K562 treated with DMSO at 1 percent for 12 hours (cell line): ENCODE measurements around the gene KIAA1614. TPM values are rescaled to one million over a fixed set of nuclear protein-coding genes. Genes with fewer than 3 reads are reported as not detected.

Experiments used
- total RNA-seq: library from RNA; unstranded; fragments of 300-600 nt; gene quantifications from 2 replicates; pipeline ENCODE4 v1.2.3, GENCODE V29; 2022; ENCODE audit not compliant: insufficient read depth

KIAA1614 gene, protein sequence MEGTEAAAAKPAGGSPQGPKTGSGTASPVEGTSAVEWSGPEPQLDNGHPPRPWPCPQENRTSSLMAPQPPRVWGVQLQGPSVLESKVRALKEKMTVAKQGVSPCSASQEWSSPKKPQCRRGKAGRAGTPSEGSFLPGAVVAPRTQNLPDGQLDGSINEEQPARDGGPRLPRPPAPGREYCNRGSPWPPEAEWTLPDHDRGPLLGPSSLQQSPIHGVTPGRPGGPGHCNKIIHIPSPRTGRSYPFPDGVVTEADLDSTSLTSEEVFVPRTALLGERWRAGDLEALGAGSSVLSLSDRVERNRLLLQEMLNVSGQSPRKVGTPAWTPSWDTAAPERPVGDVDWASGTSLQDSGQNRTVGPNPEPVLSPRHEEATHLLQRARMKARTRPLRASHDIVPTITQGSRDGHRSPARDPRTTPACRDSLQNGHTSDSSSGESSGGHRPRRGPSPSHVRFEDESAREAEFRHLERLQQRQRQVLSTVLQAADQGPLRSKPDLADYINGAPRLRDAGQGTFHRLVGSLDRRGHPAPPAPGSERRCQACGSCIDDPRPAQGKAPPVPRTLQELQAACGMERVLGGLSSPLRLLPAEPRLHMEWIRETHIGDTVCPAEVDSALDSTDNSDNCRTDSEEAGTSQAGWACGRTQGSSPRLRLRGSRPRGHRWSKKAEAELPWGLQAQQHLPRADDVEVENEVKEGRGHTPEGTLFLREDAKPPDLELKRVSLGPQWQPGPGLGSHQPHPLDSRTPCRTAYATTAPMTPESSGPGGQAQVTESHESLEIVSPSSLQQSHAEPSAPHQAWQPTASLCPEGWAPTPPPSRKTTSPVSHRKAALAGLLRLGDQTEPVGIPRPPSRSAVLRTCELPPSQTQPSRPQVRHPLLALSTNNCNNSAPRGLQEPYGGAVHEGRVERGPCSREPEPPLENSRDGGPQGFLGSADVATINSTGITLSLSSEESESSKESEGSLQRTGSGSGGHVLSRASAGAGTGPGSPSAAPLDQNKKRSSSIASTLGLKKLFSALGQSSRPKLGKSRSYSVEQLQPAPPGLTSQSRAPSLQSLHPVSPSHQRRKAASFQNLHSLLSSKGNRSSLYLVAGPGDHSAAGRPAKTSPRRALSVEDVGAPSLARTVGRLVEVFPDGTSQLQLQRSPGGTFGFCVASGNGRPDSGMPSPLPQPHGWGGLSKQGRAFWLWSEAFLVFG
- total RNA-seq: 0.40 and 1.0 TPM in 2 replicates

DNA sequence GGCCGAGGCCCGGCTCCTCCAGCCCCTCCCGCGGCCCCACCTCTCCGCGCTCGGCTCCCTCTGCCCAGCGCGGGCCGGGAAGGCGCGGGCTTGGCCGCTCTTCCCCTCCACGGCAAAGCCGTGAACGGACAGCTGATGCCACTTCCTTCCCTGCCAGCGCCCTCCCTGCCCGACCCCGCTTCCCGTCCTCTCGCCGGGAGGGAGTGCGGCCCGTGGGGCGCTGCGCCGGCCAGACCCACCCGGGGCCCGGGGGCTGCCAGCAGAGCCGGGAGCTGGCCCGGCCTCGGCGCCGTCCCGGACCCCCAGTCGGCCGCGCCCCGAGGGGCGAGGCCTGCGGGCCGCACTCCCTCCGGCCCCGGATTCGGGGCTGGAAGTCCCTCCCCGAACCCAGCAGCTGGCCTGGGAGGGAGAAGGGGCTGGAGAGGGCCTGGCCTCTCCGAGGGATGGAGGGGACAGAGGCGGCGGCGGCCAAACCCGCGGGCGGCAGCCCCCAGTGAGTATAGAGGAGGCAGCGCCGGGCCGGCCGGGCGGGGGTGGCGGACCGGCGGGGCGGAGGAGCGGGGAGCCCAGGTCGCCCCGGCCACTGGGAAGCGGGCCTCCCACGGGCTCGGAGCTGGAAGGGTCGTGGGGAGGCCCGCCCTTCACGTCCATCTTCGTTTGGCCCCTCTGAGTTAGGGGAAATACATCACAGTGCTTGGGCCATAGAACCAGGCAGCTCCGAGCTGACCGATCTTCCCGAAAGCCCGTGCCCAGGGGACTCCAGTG, at the start of gene KIAA1614:
KIAA1614 (plus strand) TSS at position 97 of the 765 bp plus-strand sequence; CDS start at position 444, 347 bp downstream.

Other genes with a start within 250 kb of the KIAA1614 start
- 5.1 and 10.9 TPM in 2 replicates for gene STX6, start 110.0 kb downstream of the KIAA1614 start, total RNA-seq
- 10.4 and 20.6 TPM in 2 replicates for gene MR1, start 121.1 kb downstream of the KIAA1614 start, total RNA-seq
- gene IER5, start 175.8 kb downstream of the KIAA1614 start, total RNA-seq: 74.8 and 85.2 TPM in 2 replicates